GM23338 (cell line): ENCODE measurements around the gene YLPM1. TPM values are rescaled to one million over a fixed set of nuclear protein-coding genes. Genes with fewer than 3 reads are reported as not detected.

ENCODE experiments used
- ATAC-seq: fragments of 200-7000 bp; cut with Tn5 transposase; 3 replicates; pipeline ENCODE4 v1.9.1; 2020
- DNase-seq: peaks from one replicate; pipeline ENCODE4 v3.0.0-alpha.2; 2015; ENCODE audit warnings: low spot score
- H2AFZ ChIP-seq: fragments of 200-600 bp; sonication (generic); 2 replicates; pipeline ENCODE4 v1.8.0; 2016; ENCODE audit warnings: antibody characterized with exemption, mild to moderate bottlenecking, moderate library complexity
- H3F3A ChIP-seq: fragments of 200-600 bp; sonication (generic); replicated peaks from 2 replicates; pipeline ENCODE4 v1.8.0; 2017; ENCODE audit warnings: antibody characterized with exemption, mixed run types, low read depth
- H3K27ac ChIP-seq: fragments of 200-600 bp; sonication (generic); 2 replicates; pipeline ENCODE4 v1.6.1; 2016; ENCODE audit warnings: low read depth
- H3K27me3 ChIP-seq: fragments of 200-600 bp; sonication (generic); 2 replicates; pipeline ENCODE4 v1.8.0; 2016; ENCODE audit warnings: mild to moderate bottlenecking, mixed run types, moderate library complexity; ENCODE audit not compliant: insufficient read depth
- H3K36me3 ChIP-seq: fragments of 200-600 bp; sonication (generic); 2 replicates; pipeline ENCODE4 v1.8.0; 2016; ENCODE audit warnings: mild to moderate bottlenecking; ENCODE audit not compliant: insufficient read depth
- H3K4me1 ChIP-seq: fragments of 200-600 bp; sonication (generic); 2 replicates; pipeline ENCODE4 v1.8.0; 2016; ENCODE audit warnings: mild to moderate bottlenecking, moderate library complexity; ENCODE audit not compliant: insufficient read depth
- H3K4me2 ChIP-seq: fragments of 200-600 bp; sonication (generic); 2 replicates; pipeline ENCODE4 v1.7.1; 2017; ENCODE audit warnings: mixed run types
- H3K4me3 ChIP-seq: fragments of 200-600 bp; sonication (generic); 2 replicates; pipeline ENCODE4 v1.6.1; 2016; ENCODE audit warnings: mixed run types
- H3K79me2 ChIP-seq: fragments of 200-600 bp; sonication (generic); replicated peaks from 2 replicates; pipeline ENCODE4 v1.8.0; 2017; ENCODE audit warnings: mild to moderate bottlenecking; ENCODE audit not compliant: insufficient read depth
- H3K9me2 ChIP-seq: fragments of 200-600 bp; sonication (generic); 2 replicates; pipeline ENCODE4 v1.8.0; 2017; ENCODE audit not compliant: insufficient read depth
- H4K20me1 ChIP-seq: fragments of 200-600 bp; sonication (generic); replicated peaks from 2 replicates; pipeline ENCODE4 v1.8.0; 2017; ENCODE audit warnings: mild to moderate bottlenecking; ENCODE audit not compliant: insufficient read depth
- H3K27ac Mint-ChIP-seq: 2 replicates; pipeline ENCODE4 v1.8.0; 2020; ENCODE audit warnings: inconsistent platforms, mild to moderate bottlenecking, moderate library complexity, mixed read lengths
- H3K27me3 Mint-ChIP-seq: 3 replicates; pipeline ENCODE4 v1.8.0; 2022; ENCODE audit warnings: low read depth, mild to moderate bottlenecking, moderate library complexity, mixed read lengths, inconsistent platforms; ENCODE audit not compliant: insufficient read depth, poor library complexity
- H3K36me3 Mint-ChIP-seq: 3 replicates; pipeline ENCODE4 v1.8.0; 2021; ENCODE audit warnings: low read depth, mild to moderate bottlenecking, inconsistent platforms, moderate library complexity, mixed read lengths
- H3K4me1 Mint-ChIP-seq: 3 replicates; pipeline ENCODE4 v1.8.0; 2020; ENCODE audit warnings: mild to moderate bottlenecking, inconsistent platforms, mixed read lengths
- H3K4me3 Mint-ChIP-seq: 3 replicates; pipeline ENCODE4 v1.8.0; 2021; ENCODE audit warnings: moderate library complexity, mild to moderate bottlenecking, inconsistent platforms, mixed read lengths
- H3K9me3 Mint-ChIP-seq: 3 replicates; pipeline ENCODE4 v1.8.0; 2020; ENCODE audit warnings: moderate library complexity, mild to moderate bottlenecking, inconsistent platforms, mixed read lengths
- CREB1 ChIP-seq: fragments of 250-450 bp; sonication (Bioruptor Pico); IDR thresholded peaks from 2 replicates; pipeline ENCODE4 v1.5.0; 2020; ENCODE audit warnings: low read depth, mild to moderate bottlenecking, moderate library complexity
- REST ChIP-seq: IDR thresholded peaks from one replicate; pipeline ENCODE4 v1.6.1; 2018; ENCODE audit warnings: antibody characterized with exemption; ENCODE audit not compliant: unreplicated experiment
- STAT1 ChIP-seq: IDR thresholded peaks from one replicate; pipeline ENCODE4 v1.6.1; 2016; ENCODE audit warnings: antibody characterized with exemption; ENCODE audit not compliant: unreplicated experiment
- polyA plus RNA-seq: library from polyadenylated mRNA; unstranded; fragments of >200 nt; fragmentation: Nextera tagmentation; extraction: Ambion mirVana; gene quantifications from 2 replicates; pipeline ENCODE4 v1.2.1, GENCODE V29; 2016
- total RNA-seq: library from RNA; depleted of rRNA; stranded (reverse); fragments of >200 nt; shearing (Covaris generic); gene quantifications from 2 replicates; pipeline ENCODE4 v1.2.3, GENCODE V29; 2014
- TF ChIP-seq, protein P1 (sequence below): IDR thresholded peaks from 2 replicates; pipeline ENCODE4 v1.6.1; 2016; ENCODE audit warnings: antibody characterized with exemption

Gene YLPM1
- total and polyA plus RNA-seq, 2 experiments from 2014 or later = 39.2 to 58.4 TPM

GRCh38 chr14:74832849-74833248, 69.7 kb downstream of the YLPM1 start:
- ATAC-seq (no peak), DNase-seq (no peak)
- H4K20me1 ChIP-seq = no peaks in the 10 kb centered on the region
- H3K27ac ChIP-seq = no peak overlapping the region
- H3K27me3 ChIP-seq = no peaks in the 10 kb centered on the region
- no peak overlapping the region for H3K4me3 ChIP-seq
- no peaks in the 10 kb centered on the region for H3K79me2 ChIP-seq
- no peaks in the 10 kb centered on the region for H3K4me1 Mint-ChIP-seq
- no peaks in the 10 kb centered on the region for H3K9me2 ChIP-seq
- no peak overlapping the region for H3K4me2 ChIP-seq
- H2AFZ ChIP-seq = no peak overlapping the region
- H3K27ac Mint-ChIP-seq = no peak overlapping the region
- H3K36me3 Mint-ChIP-seq = peaks cover 17% of the 10 kb centered on the region
- H3K9me3 Mint-ChIP-seq = no peaks in the 10 kb centered on the region
- no peaks in the 10 kb centered on the region for H3F3A ChIP-seq
- H3K27me3 Mint-ChIP-seq = no peaks in the 10 kb centered on the region
- TF ChIP-seq, protein P1, sequence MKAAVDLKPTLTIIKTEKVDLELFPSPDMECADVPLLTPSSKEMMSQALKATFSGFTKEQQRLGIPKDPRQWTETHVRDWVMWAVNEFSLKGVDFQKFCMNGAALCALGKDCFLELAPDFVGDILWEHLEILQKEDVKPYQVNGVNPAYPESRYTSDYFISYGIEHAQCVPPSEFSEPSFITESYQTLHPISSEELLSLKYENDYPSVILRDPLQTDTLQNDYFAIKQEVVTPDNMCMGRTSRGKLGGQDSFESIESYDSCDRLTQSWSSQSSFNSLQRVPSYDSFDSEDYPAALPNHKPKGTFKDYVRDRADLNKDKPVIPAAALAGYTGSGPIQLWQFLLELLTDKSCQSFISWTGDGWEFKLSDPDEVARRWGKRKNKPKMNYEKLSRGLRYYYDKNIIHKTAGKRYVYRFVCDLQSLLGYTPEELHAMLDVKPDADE = no peak
- TF ChIP-seq REST = no peak
- H3K4me1 ChIP-seq = no peaks in the 10 kb centered on the region
- H3K4me3 Mint-ChIP-seq = no peak overlapping the region
- H3K36me3 ChIP-seq = peaks cover 12% of the 10 kb centered on the region; the same call in 1 of the 2 replicates

DNA sequence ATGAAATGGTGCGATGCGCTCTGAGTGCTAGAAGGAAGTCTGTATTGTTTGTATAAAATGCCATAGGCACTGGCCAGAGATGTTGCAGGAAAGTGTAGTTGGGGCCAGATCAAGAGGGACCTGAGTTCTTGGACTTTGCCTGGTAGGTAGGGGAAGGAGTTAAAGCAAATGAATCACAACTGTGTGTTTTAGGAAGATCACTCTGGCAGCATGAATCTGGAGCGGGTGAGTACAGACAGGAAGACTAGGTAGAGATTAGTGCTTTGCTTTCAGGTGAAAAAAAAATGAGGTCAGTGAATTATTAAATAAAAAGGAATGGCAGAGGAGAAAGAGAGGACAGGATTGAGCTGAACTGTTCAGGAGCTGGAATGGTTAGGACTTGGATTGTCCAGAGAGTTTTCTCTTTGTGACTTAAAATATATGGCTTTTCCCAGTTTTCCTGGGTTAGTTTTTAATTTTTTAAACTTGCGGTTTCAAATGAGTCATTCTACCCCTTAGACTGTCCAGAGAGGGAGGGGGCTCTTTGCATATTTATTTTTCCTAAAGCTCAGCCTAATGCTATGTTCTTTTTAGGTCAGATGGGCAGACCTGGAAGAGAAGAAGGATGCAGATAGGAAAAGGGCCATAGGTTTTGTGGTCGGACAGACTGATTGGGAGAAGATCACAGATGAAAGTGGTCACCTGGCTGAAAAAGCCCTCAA, 71.7 kb downstream of the YLPM1 start:
- Histone ChIP-seq H3K9me2 (no peaks in the 10 kb centered on the region), H3K36me3 (peaks cover 12% of the 10 kb centered on the region; the same call in 1 of the 2 replicates), H3K27me3 (no peaks in the 10 kb centered on the region), H3K4me1 (no peaks in the 10 kb centered on the region), H3F3A (no peaks in the 10 kb centered on the region), H3K4me3 (no peak overlapping the region), H2AFZ (no peak overlapping the region), H3K27ac (no peak overlapping the region), H3K79me2 (no peaks in the 10 kb centered on the region), H4K20me1 (no peaks in the 10 kb centered on the region), H3K4me2 (no peak overlapping the region)
- H3K4me3 Mint-ChIP-seq = no peak overlapping the region
- DNase-seq (no peak), ATAC-seq (no peak)
- H3K27me3 Mint-ChIP-seq = peaks cover 2% of the 10 kb centered on the region
- H3K36me3 Mint-ChIP-seq = peaks cover 10% of the 10 kb centered on the region
- H3K4me1 Mint-ChIP-seq = no peaks in the 10 kb centered on the region
- H3K27ac Mint-ChIP-seq = no peak overlapping the region
- TF ChIP-seq CREB1 (CRISPR knock-in tag) (no peak), STAT1 (no peak)
- H3K9me3 Mint-ChIP-seq = no peaks in the 10 kb centered on the region
